Skin epidermis (tissue), 12 donors: Measurements from ENCODE around the gene FAM184B.
"Not testable (repeated sequence)": the region's sequence is repeated elsewhere in the genome, so short reads cannot be mapped to it uniquely, and the experiment has no call there.

ENCODE experiments used
- H3K27ac ChIP-seq, 21 experiments: fragments of 200-600 bp; sonication (generic) in 11 of 21; one replicate each; pipeline ENCODE4 v1.5.0; 2020; ENCODE audit warnings: mild to moderate bottlenecking in 3 of 21, inconsistent platforms in 2 of 21, moderate library complexity in 2 of 21
- H3K4me3 ChIP-seq, 7 experiments: fragments of 200-600 bp; sonication (generic) in 2 of 7; one replicate each; pipeline ENCODE4 v1.5.0; 2020; ENCODE audit warnings: inconsistent platforms in 2 of 7, mild to moderate bottlenecking in 2 of 7, moderate library complexity in 1 of 7

The FAM184B gene

DNA sequence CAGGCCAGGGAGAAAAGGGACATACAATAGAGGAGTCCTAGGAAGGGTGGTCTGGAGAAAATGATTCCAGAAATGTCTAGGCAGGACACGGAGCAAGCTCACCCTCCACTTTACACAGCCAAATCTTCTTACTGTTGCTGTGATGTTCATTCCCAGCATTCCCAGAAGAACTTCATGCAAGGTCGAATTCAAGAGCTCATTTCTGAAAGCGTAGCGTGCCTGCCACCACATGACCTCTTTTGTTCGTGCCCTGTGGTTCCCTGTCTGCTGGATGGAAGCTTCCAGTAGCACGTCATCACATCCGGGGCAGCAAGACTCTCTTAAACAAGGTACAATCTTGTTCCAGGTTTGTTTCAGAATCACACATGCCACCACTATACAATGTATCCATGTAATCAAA, 57.8 kb downstream of the FAM184B start:
- Histone ChIP-seq H3K4me3 (no peak overlapping the region), H3K27ac (no peak overlapping the region)

DNA sequence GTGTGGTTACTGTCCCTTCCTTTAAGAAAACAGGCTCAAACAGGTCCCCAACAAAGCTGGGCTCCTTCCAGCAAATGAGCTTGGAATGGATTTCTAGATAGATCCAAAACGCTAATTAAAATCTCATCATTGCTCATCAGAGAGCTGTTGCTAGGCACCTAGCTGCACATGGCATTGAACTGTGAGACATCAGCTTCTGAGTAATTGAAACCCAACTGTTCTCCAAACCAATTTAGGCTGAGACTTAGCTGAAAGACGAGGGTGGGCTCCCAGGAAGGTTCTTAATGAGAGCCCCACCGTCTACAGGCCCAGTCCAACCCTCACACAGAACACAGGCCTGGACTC, 59.1 kb downstream of the FAM184B start:
- Histone ChIP-seq H3K27ac (peak overlapping the region in 4 of 21 experiments; percentile 5 to 24 (median 11)), H3K4me3 (no peak overlapping the region)

DNA sequence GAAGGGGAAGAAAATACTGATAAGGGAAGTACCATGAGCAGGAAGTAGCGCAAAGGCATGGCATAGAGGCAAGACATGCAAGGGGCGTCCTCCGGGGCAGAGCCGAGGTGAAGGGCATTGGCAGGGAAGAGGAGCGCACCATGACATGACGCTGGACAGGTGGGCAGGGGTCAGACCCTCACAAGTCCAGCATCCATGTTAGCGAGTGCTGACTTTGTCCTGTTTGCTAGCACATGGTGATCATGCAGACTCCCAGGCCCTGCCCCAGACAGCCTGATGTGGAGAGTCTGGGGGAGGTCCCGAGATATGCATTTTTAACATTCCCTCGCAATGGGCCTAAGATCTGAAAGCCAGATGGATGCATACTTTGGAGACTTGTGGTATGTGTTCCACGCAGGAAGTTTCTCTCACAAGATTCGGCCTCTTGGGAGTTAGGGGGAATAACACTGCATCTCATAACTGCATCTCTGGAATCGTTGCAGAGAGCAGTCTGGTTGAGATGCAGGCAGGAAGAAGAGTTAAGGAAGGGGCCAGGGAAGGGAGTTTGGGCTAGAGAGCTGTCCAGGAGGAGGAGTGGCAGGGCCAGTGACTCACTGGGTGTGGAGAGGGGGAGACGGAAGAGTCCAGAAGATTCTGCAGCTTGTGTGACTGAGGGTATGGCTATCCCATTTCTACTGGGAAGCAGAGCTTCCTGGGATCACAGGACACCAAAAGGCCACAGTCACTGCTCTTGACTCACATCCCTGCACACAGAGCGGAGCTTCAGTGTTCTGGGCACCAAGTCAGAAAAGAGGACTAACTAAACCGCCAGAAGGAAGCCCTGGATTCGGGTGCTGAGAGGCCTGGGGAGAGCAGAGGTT, 59.7 kb downstream of the FAM184B start:
- Histone ChIP-seq H3K27ac (peak overlapping the region in 4 of 21 experiments; percentile 5 to 24 (median 11)), H3K4me3 (no peak overlapping the region)

DNA sequence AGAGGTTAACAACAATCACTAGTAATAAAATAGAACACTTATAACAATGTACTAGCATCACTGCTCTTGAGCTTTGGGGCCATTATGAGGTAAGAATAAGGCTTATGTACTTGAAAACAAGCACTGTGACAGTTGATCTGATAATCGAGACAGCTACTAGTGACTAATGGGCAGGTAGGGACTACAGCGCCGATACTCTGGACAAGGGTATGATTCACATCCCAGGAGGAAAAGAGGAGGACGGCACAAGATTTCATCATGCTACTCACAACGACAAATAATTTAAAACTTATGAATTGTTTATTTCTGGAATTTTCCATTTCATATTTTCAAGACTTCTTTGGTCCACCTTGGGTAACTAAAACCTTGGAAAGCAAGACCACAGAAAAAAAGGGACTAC, 62.3 kb downstream of the FAM184B start:
- H3K27ac ChIP-seq = no peak overlapping the region
- H3K4me3 ChIP-seq = no peak overlapping the region

DNA sequence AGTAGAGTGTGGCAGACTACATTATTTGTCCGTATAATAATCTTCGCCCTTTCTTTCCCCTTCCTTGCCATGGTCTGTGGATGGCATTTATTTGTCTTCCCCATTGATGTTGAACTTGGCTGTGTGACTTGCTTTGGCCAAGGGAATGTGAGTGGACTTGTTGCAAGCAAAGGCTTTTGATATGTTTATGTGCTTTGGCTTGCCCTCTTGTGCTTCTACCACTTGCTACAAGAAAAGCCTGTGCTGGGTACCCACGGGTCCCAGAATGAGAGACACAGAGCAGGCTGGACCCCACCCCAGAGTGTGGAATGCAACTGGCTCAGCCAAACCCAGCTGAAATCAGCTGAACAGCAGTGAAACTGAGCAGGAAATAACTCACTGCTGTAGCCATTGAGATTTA, 63.0 kb downstream of the FAM184B start:
- Histone ChIP-seq H3K4me3 (no peak overlapping the region), H3K27ac (no peak overlapping the region)

DNA sequence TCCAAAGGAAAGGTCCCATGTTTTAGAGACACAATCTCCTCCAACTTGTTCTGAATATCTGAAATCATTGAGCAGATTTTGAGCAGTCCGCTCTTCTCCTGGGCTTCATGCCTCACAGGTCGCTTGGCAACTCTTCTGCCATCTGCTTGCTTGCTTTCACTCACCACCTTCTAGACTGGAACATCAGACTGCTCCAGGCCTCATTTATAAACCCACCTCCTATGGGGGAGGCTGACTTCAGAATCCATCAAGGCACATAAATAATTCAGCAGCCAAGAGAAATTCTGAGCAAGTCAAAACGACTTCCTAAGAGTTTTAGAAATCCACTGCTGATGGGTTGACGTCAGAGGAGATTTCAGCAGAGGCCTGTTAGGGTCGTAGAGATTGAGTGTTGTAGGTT, 64.1 kb downstream of the FAM184B start:
- no peak overlapping the region for H3K27ac ChIP-seq
- no peak overlapping the region for H3K4me3 ChIP-seq

DNA sequence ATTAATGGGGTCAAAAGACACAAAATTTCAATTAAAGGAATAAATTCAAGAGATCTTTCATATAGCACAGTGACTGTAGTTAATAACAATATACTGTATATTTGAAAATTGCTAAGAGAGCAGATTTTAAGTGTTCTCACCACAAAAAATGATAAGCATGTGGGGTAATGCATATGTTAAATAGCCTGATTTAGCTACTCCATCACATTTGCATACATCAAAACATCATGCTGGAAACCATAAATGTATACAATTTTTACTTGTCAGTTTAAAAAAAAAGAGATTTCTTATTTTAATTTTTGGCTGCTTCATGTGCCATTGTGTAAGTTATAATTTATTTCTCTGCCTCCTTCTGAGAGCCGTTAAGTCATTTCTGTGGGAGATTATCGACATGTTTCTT, 65.9 kb downstream of the FAM184B start:
- H3K27ac ChIP-seq = no peak overlapping the region
- H3K4me3 ChIP-seq = no peak overlapping the region

DNA sequence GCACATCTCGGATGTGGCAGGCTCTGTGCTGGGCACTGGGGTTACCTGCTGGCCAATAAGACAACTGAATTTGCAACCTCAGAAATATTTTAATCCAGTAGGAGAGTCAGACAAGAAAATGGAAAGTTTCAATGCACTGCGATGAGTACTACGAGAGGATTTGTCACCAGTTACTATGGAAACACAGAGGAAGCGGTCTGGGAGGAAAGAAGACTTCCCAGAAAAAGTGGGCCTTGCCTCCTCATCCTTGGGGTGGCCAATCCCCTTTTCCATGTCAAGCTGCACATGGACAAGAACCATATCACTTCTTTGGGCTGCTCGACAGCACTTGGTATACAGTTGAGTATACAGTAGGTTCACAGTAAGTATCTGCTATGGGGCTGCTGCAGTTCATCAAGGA, 67.6 kb downstream of the FAM184B start:
- Histone ChIP-seq H3K4me3 (no peak overlapping the region), H3K27ac (no peak overlapping the region)

DNA sequence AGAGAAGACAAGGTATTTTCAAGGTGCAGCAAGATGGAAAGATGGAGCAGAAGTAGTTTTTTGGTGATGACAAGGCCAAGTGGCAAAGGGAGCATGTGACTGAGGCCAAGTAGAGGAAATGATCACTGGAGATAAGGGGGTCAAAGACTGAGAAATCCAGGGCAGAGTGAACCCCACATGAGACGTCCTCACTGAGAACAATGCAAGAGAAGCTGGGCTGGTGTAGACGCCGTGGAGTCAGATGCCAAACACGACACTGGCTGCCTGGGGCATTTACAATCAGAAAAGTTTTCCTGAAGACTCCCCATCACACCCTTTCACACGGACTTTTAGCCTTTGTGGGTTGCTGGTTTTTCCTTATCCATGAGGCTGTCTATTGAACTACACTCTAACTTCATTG, 69.3 kb downstream of the FAM184B start:
- H3K4me3 ChIP-seq = no peak overlapping the region
- no peak overlapping the region for H3K27ac ChIP-seq

DNA sequence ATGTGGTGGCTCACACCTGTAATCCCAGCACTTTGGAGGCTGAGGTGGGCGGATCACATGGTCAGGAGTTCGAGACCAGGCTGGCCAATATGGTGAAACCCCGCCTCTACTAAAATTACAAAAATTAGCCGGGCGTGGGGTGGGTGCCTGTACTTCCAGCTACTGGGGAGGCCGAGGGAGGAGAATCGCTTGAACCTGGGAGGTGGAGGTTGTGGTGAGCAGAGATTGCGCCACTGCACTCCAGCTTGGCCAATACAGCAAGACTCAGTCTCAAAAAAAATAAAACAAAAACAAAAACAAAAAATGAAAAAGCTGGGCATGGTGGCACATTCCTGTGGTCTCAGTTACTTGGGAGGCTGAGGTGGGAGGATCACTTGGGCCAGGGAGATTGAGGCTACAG, 70.2 kb downstream of the FAM184B start:
- not testable (repeated sequence) for H3K4me3 ChIP-seq, H3K27ac ChIP-seq

DNA sequence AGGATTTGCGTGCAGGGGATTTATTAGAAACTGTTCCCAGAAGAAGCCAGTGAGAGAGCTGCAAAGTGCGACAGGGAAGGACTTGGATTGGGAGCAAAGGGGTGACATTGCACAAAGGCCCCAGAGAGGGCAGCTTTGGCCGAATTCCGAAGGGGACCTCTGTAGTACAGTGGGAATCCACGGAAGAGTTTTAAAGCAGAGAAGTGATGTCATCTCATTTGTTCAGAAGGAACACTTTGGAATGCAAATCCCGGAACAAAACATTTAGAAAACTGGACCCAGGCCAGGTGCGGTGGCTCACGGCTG, 71.7 kb downstream of the FAM184B start:
- Histone ChIP-seq H3K27ac (no peak overlapping the region), H3K4me3 (no peak overlapping the region)

DNA sequence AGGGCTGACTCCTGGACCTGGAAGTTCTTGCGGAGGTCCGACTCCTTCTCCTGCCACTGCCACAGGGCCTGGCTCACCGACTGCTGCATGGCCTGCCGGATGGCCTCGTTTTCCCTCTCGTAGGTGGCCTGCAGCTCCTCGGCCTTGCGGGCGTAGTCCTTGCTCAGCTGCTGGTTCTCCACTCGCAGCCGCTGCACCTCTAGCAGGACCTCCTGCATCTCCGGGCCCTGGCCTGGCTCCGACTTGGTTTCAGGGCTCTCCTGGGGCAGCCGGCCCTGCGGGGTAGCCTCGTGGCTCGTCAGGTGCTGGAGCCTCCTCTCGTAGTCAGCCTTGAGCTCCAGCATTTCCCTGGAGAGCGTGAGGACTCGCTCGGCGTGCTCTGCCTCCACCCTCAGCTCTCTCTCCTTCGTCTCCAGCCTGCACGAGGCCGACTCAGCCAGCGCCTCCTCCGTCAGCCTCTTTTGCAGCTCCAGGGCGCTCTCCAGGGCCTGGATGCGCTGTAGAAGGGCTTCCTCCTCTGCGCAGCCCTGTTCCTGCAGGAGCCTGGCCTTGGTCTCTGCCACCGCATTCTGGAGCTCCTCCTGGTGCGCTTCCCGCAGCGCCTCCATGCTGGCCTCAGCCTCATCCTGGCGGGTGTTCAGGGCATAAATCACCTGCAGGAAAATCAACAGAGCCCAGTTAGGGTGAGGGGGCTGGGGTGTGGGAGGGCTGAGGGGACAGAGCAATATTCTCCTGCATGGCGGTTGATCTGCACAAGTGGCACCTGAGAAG, 72.2 kb downstream of the FAM184B start:
- Histone ChIP-seq H3K4me3 (no peak overlapping the region), H3K27ac (no peak overlapping the region)

DNA sequence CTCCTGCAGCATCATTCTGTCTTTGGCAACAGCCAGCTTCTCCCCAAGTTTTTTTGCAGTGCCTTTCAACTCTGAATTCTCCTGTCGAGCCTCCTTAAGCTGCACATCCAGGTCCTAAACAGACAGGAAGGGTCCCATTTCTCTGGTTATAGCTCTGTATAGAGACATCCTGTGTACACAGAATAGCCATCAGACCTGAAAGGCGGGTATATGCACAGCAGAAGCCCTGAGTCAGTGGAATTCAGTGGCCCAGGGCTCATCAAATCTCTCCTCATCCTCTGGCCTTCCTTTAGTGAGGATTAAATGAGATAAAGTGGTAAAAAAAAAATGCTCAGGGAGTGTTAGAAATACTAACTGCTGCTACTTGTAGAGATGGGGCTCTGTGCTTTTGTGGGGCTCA, 73.8 kb downstream of the FAM184B start:
- Histone ChIP-seq H3K4me3 (no peak overlapping the region), H3K27ac (no peak overlapping the region)

DNA sequence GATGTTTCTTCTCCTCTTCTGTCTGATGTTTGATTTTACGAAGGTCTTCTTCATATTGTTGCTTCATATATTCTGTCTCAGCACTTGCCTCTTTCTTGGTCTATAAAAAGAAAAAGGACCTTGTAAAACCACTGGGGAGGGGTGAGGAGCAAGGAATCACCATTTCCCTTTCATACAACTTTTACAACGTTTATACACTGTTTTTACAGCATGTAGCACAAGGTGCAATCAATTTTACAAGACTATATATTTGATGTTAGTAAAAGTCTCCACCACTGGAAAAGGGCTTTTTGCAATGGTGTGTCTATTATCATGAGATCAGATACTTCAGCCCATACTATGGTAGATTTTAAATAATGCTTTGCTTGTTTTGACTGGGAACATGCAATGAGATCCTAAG, 76.3 kb downstream of the FAM184B start:
- no peak overlapping the region for H3K4me3 ChIP-seq
- no peak overlapping the region for H3K27ac ChIP-seq

DNA sequence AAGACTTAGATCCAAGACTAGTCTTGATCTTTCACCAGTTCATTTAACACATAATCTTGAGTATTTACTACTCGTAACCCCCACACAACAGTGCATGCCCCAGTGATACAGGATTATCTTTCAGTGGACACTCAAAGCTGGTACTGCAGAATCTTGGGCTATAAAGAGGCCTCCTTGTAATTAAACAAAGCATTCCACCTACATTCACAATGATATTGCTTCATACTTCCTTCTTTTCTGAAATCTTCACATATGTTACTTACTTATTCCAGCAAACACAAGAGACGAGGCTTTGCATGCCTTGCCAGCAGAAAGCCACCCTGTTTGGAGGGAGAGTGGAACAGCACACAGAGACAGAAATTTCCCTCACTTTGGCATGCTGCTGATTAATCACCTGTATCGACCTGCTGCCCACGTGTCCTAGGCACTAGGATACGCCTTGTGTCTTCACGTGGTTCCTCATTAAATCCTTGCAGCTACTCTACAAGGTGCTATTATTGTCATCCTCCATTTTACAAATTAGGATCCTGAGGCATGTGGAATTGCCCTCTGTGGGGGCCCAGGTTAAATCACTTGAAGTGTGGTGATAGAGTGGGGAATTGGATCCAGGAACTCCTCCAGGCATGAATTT, 77.3 kb downstream of the FAM184B start:
- Histone ChIP-seq H3K4me3 (no peak overlapping the region), H3K27ac (no peak overlapping the region)

DNA sequence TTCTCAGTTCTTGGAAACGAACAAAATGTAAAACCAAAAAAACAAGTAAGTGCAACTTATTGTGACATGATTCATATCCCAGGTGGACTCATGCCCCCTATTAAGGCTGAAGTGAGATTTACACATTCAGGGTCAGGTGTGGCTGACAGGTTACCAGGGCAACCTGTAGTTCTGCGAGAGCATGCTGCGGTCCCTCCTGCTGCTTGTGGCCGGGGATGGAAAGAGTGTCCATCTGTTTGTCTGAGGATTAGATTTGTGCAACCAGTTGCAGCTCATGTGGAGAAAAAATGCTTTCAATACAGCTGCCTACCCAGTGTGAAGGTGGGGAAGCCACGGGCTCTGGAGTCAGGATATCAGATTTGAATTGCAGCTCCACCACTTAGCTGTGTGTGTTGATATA, 78.8 kb downstream of the FAM184B start:
- H3K27ac ChIP-seq = no peak overlapping the region
- no peak overlapping the region for H3K4me3 ChIP-seq

DNA sequence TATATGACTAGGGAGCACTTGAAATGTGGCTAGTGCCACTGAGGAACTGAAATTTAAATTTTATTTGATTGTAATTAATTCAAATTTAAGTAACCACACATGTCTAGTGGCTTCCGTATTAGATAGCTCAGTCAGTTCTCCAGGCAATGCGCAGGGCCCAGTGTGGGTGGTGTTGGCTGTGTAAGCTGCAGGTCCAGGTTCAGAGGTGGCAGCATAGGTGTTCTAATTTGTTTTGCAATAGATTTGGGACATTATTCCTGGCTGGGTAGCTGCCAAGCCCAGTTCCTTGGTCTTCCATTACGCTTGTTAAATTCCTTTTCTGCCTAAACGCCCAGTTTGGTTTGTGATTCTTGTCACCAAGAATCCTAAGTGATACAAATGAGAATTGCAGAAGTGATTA, 79.5 kb downstream of the FAM184B start:
- no peak overlapping the region for H3K4me3 ChIP-seq
- H3K27ac ChIP-seq = no peak overlapping the region

DNA sequence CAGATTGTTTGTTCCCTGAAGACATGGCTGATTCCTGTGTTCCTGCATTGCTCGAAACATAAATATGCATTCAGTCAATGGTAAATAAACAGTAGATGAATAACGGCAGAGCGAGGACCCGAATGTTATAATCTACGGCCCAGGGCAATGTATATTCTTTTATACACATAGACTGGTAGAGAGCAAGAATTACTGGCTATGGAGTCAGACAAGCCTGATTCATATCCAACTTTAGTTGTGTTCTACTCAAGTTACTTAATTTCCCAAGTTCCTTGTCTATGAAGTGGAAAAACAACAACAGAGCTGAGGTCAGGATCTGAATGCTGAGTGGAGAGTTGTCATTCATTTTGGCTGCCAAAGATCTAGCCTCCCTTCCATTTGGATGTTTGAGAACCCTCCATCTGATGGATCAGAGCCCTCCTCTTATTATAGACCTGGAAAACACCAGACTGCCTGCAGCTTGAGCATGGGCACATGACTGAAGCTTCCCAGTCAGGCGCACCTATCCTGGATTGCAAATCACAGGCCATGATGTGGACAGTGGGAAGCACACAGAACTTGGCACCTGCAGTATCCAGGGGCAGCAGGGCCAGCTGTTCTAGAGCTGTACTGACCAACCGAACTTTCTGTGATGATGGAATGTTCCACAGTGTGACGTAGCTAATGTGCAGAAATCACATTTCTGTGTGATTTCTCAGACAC, 80.1 kb downstream of the FAM184B start:
- Histone ChIP-seq H3K4me3 (no peak overlapping the region), H3K27ac (no peak overlapping the region)

DNA sequence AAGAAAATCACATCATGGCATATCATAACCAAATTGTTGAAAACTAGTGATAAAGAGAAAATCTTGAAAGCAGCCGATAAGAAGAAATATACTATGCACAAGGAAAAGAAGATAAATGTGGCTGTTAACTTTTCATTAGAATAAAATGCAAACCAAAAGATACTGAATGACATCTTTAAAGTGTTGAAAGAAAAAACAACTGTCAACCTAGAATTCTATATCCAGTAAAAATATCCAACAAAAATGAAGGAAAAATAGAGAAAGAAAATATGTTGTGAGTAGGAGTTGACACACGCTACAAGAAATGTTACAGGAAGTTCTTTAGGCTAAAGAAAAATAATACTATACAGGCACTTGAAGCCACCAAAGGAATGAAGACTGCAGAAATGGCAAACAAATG, 82.0 kb downstream of the FAM184B start:
- H3K27ac ChIP-seq = no peak overlapping the region
- H3K4me3 ChIP-seq = no peak overlapping the region

DNA sequence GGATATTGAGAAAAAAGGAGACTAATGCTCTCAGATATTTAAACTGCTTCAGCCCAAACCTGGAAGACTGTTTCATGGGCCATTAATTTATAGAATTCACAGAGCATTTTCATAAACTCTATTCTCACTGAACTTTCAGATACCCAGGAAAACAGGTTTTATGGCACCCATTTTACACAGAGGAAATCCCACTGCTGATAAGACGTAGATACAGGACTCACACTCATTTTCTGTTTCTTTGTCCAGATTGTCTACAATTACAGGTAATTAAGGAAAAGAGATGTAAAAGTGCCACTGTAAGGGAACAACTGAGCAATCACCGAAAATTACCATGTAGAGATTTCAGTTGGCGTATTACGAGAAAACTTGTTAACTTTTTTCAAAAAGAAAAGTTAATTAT, 83.3 kb downstream of the FAM184B start:
- no peak overlapping the region for H3K4me3 ChIP-seq
- no peak overlapping the region for H3K27ac ChIP-seq

DNA sequence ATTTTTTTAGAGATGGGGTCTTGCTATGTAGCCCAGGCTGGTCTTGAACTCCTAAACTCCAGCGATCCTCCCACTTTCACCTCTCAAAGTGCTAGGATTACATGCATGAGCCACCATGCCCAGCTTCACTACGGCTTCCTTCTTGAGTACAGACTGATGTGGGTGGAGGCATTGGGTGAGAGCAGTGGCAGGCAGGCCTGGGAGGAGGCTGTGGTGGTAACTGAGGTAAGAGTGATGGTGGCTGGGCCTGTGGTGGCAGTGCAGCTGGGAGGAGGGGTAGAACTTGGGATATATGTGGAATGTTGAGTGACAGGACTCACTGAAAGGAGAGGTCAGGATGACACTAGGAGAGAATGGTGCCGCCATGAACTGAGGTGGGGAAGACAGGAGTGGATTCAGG, 86.1 kb downstream of the FAM184B start:
- H3K4me3 ChIP-seq = no peak overlapping the region

More for the DNA sequence above, 86.1 kb downstream of the FAM184B start:
- H3K27ac ChIP-seq = no peak overlapping the region
